GM23338 (cell line): ENCODE measurements around the gene ARL15.

ENCODE experiments used
- CREB1 ChIP-seq: fragments of 250-450 bp; sonication (Bioruptor Pico); IDR thresholded peaks from 2 replicates; pipeline ENCODE4 v1.5.0; 2020; ENCODE audit warnings: low read depth, mild to moderate bottlenecking, moderate library complexity
- CTCF ChIP-seq, 2 experiments: fragments of 200-600 bp in 1 of 2; sonication (generic) in 1 of 2; conservative IDR thresholded peaks; 2 replicates each; pipeline versions ENCODE4 v1.5.1 to v1.6.1; 2016 to 2017; ENCODE audit warnings: antibody characterized with exemption in 2 of 2, low read depth in 2 of 2, mild to moderate bottlenecking in 2 of 2, moderate library complexity in 1 of 2
- EZH2 ChIP-seq: fragments of 200-600 bp; sonication (generic); IDR thresholded peaks from one replicate; pipeline ENCODE4 v1.8.0; 2017; ENCODE audit warnings: antibody characterized with exemption, mild to moderate bottlenecking, low read depth; ENCODE audit not compliant: unreplicated experiment
- EZH2phosphoT487 ChIP-seq: fragments of 200-600 bp; sonication (generic); IDR thresholded peaks from one replicate; pipeline ENCODE4 v1.8.1; 2018; ENCODE audit warnings: antibody characterized with exemption; ENCODE audit not compliant: unreplicated experiment
- JUNB ChIP-seq: IDR thresholded peaks from one replicate; pipeline ENCODE4 v1.6.1; 2016; ENCODE audit warnings: antibody characterized with exemption; ENCODE audit not compliant: unreplicated experiment
- POLR2AphosphoS5 ChIP-seq: IDR thresholded peaks from 2 replicates; pipeline ENCODE4 v1.6.1; 2016; ENCODE audit warnings: antibody characterized with exemption, low read depth
- REST ChIP-seq: IDR thresholded peaks from one replicate; pipeline ENCODE4 v1.6.1; 2018; ENCODE audit warnings: antibody characterized with exemption; ENCODE audit not compliant: unreplicated experiment
- ZNF331 ChIP-seq: fragments of 250-450 bp; sonication (Bioruptor Pico); IDR thresholded peaks from 2 replicates; pipeline ENCODE4 v1.5.0; 2020; ENCODE audit warnings: low read depth, mild to moderate bottlenecking, moderate library complexity

DNA sequence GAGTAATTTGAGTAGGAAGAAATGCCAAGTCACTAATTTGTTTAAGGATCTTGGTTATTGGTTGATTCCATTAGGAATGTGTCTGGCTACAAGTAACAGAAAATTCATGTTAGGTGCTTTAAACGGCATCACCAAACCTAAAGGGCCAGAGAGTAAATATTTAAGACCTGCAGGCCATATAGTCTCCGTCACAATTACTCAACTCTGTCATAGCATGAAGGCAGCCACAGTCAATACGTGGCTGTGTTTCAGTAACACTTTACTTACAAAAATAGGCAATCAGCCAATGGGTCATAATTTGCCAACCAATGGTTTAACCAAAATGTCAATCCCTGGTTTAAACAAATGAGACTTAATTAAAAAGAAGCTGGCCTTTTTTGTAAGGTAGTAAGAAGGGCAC, 98.5 kb downstream of the ARL15 start:
- TF ChIP-seq CREB1 (CRISPR knock-in tag) (no peak), EZH2 (no peak), CTCF (conservative IDR thresholded peaks at IDR 0.05; ENCODE audit: low read depth in 2 of 2) (no peak), POLR2AphosphoS5 (no peak), EZH2phosphoT487 (no peak), JUNB (no peak), REST (no peak), ZNF331 (CRISPR knock-in tag) (no peak)
